DND-41 (cell line): ENCODE measurements around the gene GNAS-AS1.

ENCODE experiments used
- EZH2 ChIP-seq: IDR thresholded peaks from 3 replicates; pipeline ENCODE4 v1.6.1; 2012; ENCODE audit warnings: borderline replicate concordance, low read depth, mild to moderate bottlenecking, moderate library complexity, low read length, inconsistent platforms; ENCODE audit not compliant: severe bottlenecking
- TF ChIP-seq, protein P1 (sequence below): IDR thresholded peaks from 2 replicates; pipeline ENCODE4 v1.5.1; 2012; ENCODE audit warnings: borderline replicate concordance, low read length, moderate library complexity, mild to moderate bottlenecking; ENCODE audit not compliant: poor library complexity, severe bottlenecking; ENCODE audit errors: extremely low read depth

DNA sequence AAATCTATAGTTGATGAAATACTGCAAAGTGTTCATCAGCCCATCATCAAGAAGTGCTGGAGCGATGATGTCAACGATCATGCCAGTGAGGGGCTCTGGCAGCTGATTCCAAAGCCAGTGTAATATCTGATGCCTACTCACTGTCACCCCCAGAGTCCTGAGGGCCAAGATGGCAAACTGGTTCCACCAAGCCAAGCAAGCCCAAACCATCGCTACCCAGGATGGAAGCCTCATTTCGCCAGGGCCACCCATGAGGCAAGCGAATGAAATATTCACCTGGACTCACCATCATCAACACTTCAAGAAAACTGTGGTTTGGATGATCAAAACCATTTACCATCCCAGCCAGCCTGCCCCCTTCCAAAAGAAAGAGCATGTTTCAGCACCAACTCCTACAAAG, 76.5 kb downstream of the GNAS-AS1 start:
- TF ChIP-seq, protein P1, sequence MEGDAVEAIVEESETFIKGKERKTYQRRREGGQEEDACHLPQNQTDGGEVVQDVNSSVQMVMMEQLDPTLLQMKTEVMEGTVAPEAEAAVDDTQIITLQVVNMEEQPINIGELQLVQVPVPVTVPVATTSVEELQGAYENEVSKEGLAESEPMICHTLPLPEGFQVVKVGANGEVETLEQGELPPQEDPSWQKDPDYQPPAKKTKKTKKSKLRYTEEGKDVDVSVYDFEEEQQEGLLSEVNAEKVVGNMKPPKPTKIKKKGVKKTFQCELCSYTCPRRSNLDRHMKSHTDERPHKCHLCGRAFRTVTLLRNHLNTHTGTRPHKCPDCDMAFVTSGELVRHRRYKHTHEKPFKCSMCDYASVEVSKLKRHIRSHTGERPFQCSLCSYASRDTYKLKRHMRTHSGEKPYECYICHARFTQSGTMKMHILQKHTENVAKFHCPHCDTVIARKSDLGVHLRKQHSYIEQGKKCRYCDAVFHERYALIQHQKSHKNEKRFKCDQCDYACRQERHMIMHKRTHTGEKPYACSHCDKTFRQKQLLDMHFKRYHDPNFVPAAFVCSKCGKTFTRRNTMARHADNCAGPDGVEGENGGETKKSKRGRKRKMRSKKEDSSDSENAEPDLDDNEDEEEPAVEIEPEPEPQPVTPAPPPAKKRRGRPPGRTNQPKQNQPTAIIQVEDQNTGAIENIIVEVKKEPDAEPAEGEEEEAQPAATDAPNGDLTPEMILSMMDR, result no peak
- TF ChIP-seq EZH2, result no peak
